ENCODE measurements around the gene PKP1. TPM values are rescaled to one million over a fixed set of nuclear protein-coding genes. Genes with fewer than 3 reads are reported as not detected.

PKP1 gene
- total and polyA plus RNA-seq, 10 of the 15 experiments (the other 5 are each of a cell fraction or from before 2014, with no cell fraction given): 0.03 TPM; not detected in 9

DNA sequence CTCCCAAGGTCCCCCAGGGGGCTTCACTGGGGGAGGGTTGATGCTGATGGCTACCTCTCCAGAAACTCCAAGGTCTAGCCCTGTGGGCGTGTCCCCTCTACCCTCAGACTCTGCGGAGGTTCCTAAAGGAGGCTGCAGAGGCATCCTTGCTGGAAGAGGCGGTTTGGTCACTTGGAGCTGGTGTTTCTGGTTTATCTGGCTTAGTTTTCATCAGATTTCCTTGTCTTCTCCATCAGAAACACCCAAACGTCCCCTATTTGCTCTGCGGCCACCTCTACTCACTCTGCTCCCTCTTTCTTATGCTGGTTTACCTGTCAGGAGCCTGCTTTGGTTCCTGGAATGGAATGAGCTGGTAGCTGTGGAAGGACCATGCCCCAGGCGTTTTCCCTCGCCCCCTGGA, 2.5 kb downstream of the PKP1 start:
- 20% methylated on average over 7 of the region's 7 CpGs for WGBS (ENCODE audit: insufficient coverage, insufficient replicate concordance, low lambda C conversion rate, missing lambda C conversion rate)
- FAIRE-seq: no peak

More for the DNA sequence above, 2.5 kb downstream of the PKP1 start:
- no peak overlapping the region for H3K4me2 ChIP-seq (ENCODE audit: control insufficient read depth, insufficient read depth)
- H3K4me3 ChIP-seq: no peak overlapping the region
- intact Hi-C loops (cut with micrococcal nuclease; ENCODE audit: unreplicated experiment): loop anchor here (2.0 kb wide), 1 partner anchor 61 kb away; no protein-coding TSS in a partner anchor
- H3K27me3 ChIP-seq (replicated peaks in 1 of 2; ENCODE audit: control insufficient read depth in 2 of 2, insufficient read depth in 2 of 2, low read length in 1 of 2): peaks cover 5 to 11% of the 10 kb centered on the region in 2 experiments; a peak in 3 of 4 replicates
- no peak overlapping the region for H2AFZ ChIP-seq (ENCODE audit: control insufficient read depth, low read depth, low read length)
- DNase-seq (ENCODE audit: low read depth, low spot score) (no peak), ATAC-seq (no peak)
- H3K9me3 ChIP-seq (replicated peaks; ENCODE audit: control insufficient read depth, insufficient read depth, low read length): no peaks in the 10 kb centered on the region
- H3K9ac ChIP-seq (ENCODE audit: control insufficient read depth, insufficient read depth, low read length): no peak overlapping the region
- TF ChIP-seq, protein P1, sequence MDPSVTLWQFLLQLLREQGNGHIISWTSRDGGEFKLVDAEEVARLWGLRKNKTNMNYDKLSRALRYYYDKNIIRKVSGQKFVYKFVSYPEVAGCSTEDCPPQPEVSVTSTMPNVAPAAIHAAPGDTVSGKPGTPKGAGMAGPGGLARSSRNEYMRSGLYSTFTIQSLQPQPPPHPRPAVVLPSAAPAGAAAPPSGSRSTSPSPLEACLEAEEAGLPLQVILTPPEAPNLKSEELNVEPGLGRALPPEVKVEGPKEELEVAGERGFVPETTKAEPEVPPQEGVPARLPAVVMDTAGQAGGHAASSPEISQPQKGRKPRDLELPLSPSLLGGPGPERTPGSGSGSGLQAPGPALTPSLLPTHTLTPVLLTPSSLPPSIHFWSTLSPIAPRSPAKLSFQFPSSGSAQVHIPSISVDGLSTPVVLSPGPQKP (IDR thresholded peaks at IDR 0.05; ENCODE audit: low read depth, low read length): no peak
- TF ChIP-seq, protein P2, sequence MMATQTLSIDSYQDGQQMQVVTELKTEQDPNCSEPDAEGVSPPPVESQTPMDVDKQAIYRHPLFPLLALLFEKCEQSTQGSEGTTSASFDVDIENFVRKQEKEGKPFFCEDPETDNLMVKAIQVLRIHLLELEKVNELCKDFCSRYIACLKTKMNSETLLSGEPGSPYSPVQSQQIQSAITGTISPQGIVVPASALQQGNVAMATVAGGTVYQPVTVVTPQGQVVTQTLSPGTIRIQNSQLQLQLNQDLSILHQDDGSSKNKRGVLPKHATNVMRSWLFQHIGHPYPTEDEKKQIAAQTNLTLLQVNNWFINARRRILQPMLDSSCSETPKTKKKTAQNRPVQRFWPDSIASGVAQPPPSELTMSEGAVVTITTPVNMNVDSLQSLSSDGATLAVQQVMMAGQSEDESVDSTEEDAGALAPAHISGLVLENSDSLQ (IDR thresholded peaks at IDR 0.05): no peak
- no peak for TF ChIP-seq CHD2 (IDR thresholded peaks at IDR 0.05; ENCODE audit: borderline replicate concordance, low read depth, low read length)
- no peak for TF ChIP-seq MEF2B (IDR thresholded peaks at IDR 0.05; ENCODE audit: partially characterized antibody, poor library complexity, severe bottlenecking)
- TF ChIP-seq, protein P3, sequence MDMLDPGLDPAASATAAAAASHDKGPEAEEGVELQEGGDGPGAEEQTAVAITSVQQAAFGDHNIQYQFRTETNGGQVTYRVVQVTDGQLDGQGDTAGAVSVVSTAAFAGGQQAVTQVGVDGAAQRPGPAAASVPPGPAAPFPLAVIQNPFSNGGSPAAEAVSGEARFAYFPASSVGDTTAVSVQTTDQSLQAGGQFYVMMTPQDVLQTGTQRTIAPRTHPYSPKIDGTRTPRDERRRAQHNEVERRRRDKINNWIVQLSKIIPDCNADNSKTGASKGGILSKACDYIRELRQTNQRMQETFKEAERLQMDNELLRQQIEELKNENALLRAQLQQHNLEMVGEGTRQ (IDR thresholded peaks at IDR 0.05; ENCODE audit: borderline replicate concordance, low read depth, low read length): no peak
- TF ChIP-seq ZNF274 (IDR thresholded peaks at IDR 0.05; ENCODE audit: insufficient read depth, insufficient read length): no peak
- TF ChIP-seq MEF2A (IDR thresholded peaks at IDR 0.05; ENCODE audit: insufficient read depth, low read depth, low read length): no peak
- TF ChIP-seq FOS (IDR thresholded peaks at IDR 0.05; ENCODE audit: borderline replicate concordance, extremely low read depth, insufficient read length): no peak
- TF ChIP-seq YY1 (IDR thresholded peaks at IDR 0.05; ENCODE audit: low read depth, low read length): no peak
- TF ChIP-seq KDM1A (IDR thresholded peaks at IDR 0.05; ENCODE audit: borderline replicate concordance): no peak
- no peak for TF ChIP-seq MYB (IDR thresholded peaks at IDR 0.05; ENCODE audit: borderline replicate concordance, low read depth, low read length)
- no peak for TF ChIP-seq ZNF207 (IDR thresholded peaks at IDR 0.05; ENCODE audit: borderline replicate concordance)
- TF ChIP-seq ZSCAN29 (IDR thresholded peaks at IDR 0.05): no peak
- TF ChIP-seq, protein P4, sequence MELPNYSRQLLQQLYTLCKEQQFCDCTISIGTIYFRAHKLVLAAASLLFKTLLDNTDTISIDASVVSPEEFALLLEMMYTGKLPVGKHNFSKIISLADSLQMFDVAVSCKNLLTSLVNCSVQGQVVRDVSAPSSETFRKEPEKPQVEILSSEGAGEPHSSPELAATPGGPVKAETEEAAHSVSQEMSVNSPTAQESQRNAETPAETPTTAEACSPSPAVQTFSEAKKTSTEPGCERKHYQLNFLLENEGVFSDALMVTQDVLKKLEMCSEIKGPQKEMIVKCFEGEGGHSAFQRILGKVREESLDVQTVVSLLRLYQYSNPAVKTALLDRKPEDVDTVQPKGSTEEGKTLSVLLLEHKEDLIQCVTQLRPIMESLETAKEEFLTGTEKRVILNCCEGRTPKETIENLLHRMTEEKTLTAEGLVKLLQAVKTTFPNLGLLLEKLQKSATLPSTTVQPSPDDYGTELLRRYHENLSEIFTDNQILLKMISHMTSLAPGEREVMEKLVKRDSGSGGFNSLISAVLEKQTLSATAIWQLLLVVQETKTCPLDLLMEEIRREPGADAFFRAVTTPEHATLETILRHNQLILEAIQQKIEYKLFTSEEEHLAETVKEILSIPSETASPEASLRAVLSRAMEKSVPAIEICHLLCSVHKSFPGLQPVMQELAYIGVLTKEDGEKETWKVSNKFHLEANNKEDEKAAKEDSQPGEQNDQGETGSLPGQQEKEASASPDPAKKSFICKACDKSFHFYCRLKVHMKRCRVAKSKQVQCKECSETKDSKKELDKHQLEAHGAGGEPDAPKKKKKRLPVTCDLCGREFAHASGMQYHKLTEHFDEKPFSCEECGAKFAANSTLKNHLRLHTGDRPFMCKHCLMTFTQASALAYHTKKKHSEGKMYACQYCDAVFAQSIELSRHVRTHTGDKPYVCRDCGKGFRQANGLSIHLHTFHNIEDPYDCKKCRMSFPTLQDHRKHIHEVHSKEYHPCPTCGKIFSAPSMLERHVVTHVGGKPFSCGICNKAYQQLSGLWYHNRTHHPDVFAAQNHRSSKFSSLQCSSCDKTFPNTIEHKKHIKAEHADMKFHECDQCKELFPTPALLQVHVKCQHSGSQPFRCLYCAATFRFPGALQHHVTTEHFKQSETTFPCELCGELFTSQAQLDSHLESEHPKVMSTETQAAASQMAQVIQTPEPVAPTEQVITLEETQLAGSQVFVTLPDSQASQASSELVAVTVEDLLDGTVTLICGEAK (IDR thresholded peaks at IDR 0.05; ENCODE audit: borderline replicate concordance): no peak
- TF ChIP-seq, protein P5, sequence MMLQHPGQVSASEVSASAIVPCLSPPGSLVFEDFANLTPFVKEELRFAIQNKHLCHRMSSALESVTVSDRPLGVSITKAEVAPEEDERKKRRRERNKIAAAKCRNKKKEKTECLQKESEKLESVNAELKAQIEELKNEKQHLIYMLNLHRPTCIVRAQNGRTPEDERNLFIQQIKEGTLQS (IDR thresholded peaks at IDR 0.05; ENCODE audit: borderline replicate concordance, extremely low read depth, low read depth, low read length): no peak
- TF ChIP-seq LARP7 (IDR thresholded peaks at IDR 0.05): no peak
- no peak for TF ChIP-seq ZNF622 (IDR thresholded peaks at IDR 0.05)
- TF ChIP-seq EED (IDR thresholded peaks at IDR 0.05; ENCODE audit: low read depth): no peak
- in situ Hi-C loops (cut with MboI): no loop called here
- no peaks in the 10 kb centered on the region for H3K4me1 ChIP-seq (ENCODE audit: control insufficient read depth, insufficient read depth, low read length)
- no peaks in the 10 kb centered on the region for H3K36me3 ChIP-seq (ENCODE audit: control insufficient read depth in 2 of 2, insufficient read depth in 2 of 2, low read length in 1 of 2)
- H3K79me2 ChIP-seq (ENCODE audit: control insufficient read depth, insufficient read depth, low read length): no peaks in the 10 kb centered on the region
- no peak overlapping the region for H3K27ac ChIP-seq (ENCODE audit: control insufficient read depth, insufficient read depth)
- BruUV-seq (replicated peaks): no TSS peak
- SMC1A ChIA-PET (ENCODE audit: uncharacterized antibody, unreplicated experiment): no interaction called here
- CTCF ChIA-PET: no interaction called here
- POLR2A ChIA-PET: no interaction called here
- no peaks in the 10 kb centered on the region for H4K20me1 ChIP-seq (ENCODE audit: control insufficient read depth, insufficient read depth)
- RAD21 ChIA-PET (ENCODE audit: unreplicated experiment): no interaction called here
